Loucy (cell line): ENCODE measurements around the gene TMEM163.

Experiments
- CTCF ChIP-seq: fragments of 200-600 bp; sonication (generic); conservative IDR thresholded peaks from 2 replicates; pipeline ENCODE4 v1.5.1; 2014; ENCODE audit warnings: mild to moderate bottlenecking, antibody characterized with exemption, low read length
- EZH2phosphoT487 ChIP-seq: fragments of 200-600 bp; IDR thresholded peaks from 2 replicates; pipeline ENCODE4 v1.6.1; 2018; ENCODE audit warnings: antibody characterized with exemption, mild to moderate bottlenecking, moderate library complexity, borderline replicate concordance

DNA sequence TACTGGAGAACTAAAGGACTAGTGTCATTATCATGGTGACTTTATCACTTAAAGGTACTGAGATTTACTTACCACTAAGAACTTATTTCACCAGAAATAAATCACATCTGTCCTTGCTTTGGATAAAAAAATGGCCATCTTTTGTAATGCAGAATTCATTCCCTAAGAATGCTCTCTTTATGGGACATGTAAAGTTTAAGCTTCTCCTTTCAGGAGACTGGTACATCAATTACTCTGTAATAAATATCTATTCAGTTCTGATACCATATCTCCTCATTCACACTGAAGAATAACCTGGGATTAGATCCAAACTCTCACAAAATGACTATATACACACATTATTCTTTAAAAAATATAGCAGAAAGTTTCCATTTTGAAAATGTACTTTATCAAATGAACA, 24.4 kb downstream of the TMEM163 start:
- TF ChIP-seq CTCF (no peak), EZH2phosphoT487 (no peak)
